ENCODE results near the gene OSBPL6. TPM values are rescaled to one million over a fixed set of nuclear protein-coding genes. Genes with fewer than 3 reads are reported as not detected.

OSBPL6 gene
- polyA plus RNA-seq, 1 donor: 4.6 TPM

DNA sequence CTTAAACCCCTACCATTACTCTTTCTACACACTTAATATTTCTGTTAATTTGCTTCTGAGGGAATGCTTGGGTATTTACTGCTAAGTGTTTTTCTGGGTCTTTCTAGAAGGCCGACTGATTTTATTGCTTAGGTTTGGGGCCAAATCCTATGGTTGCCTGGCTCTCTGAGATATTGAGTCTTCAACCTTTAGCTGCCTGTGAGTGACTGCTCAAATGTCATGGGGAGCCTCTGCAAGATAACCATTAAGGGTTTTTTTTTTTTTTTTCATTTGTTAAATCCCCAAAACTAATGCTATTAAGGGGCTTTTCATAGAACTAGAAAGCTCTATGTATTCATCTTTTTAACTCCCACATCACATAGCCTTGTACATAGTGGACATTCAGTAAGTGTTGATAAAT lies 5.0 kb downstream of the OSBPL6 start:
- no peak for DNase-seq

DNA sequence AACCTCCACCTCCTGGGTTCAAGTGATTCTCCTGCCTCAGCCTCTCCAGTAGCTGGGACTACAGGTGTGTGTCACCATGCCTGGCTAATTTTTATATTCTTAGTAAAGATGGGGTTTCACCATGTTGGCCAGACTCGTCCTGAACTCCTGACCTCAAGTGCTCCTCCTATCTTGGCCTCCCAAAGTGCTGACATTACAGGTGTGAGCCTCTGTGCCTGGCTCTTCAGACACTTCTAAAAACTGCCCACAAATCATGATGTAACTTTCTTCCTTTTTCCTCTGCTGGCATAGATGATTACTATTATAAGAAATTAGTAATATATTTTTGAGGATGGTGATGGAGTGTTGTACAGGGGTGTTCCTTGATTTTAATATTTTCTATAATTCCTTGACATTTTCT lies 6.0 kb downstream of the OSBPL6 start:
- DNase-seq: no peak

DNA sequence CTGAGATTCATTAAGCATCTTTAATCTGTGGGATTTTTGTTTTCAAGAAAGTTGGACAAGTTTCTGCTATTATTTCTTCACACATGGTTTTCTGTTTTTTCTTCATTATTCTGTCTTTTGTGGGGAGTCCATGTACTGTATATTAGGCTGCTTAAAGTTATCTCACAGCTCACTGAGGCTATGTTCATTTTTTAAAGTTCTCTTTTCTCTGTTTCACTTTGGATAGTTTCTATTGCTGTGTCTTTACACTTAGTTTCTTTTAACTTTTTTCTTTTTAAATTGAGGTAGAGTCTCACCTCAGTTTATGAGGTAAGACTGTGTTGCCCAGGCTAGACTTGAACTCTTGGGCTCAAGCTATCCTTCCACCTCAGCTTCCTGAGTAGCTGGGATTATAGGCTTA lies 8.6 kb downstream of the OSBPL6 start:
- DNase-seq: no peak

GRCh38 chr2:178204977-178205376 lies 10.7 kb downstream of the OSBPL6 start:
- no peak for DNase-seq

DNA sequence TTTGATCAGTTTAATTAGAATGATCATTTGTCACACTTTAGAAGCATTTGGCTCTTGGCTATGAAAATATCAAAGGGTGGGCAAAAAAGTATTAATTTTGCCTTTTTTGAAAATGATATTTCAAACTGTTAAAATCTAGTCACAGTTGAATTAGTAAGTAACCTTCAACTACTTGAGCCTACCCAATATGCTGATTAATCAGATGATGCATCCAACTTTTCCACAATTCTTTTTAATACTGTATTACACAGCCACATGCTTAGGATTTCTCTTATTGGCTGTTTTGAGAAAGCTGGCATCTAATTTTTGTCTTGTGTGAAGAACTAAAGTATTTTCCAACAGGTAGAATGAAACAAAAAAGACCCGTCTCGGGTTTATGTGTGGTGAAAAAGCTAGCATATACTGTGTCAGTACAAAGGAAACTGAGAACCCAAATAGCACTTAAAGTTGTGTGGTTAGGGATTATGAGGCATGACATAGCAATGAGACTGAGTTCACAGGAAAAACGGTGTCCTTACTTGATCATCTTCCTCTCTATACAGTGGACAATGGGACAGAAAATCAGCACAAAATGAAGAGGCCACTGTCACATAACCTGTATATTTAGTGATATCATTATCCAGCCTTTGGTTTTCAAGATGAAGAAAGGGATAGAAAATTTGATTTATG lies 11.7 kb downstream of the OSBPL6 start:
- DNase-seq: no peak

DNA sequence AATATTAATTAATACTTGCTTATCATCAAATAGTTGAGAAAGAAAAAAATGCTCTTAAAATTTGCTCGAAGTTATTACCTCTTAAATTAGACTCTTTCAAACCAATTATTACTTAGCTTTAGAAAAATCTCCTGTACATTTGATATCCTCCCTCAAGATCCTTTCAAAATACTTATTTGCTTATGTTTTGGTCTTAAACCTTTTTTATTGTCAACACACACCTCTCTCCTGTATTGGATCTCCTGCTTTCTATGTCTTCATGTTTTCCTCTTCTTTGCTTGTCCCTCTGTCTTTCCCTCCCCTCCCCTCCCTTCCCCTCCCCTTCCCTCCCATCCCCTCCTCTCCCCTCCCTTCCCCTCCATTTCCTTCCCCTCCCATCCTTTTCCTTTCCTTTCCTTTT lies 14.0 kb downstream of the OSBPL6 start:
- DNase-seq: no peak

DNA sequence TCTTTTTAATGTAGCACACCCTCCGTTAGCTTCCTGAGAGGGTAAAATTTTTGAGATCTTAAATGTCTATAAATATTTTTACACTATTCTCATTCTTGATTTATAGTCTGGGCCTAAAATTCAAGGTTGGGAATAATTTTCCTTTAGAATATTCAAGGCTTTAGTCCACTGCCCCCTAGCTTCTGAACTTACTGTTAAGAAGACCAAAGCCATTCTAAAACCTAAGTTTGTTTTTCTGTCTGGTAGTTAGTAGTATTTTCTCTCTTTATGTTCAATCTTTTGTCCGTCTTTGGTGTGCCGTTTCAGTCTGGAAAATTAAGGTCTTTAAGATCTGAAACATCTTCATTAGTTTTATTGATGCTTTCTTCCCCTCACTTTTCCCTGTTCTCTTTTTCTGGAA lies 14.5 kb downstream of the OSBPL6 start:
- no peak for DNase-seq

GRCh38 chr2:178211460-178211859 lies 17.1 kb downstream of the OSBPL6 start:
- DNase-seq: no peak

- DNase-seq: no peak
Measured at GRCh38 chr2:178211943-178212342, 17.6 kb downstream of the OSBPL6 start.

- DNase-seq: no peak
Measured at GRCh38 chr2:178213991-178214390, 19.7 kb downstream of the OSBPL6 start.

- no peak for DNase-seq
Measured at GRCh38 chr2:178219247-178219646, 24.9 kb downstream of the OSBPL6 start.

DNA sequence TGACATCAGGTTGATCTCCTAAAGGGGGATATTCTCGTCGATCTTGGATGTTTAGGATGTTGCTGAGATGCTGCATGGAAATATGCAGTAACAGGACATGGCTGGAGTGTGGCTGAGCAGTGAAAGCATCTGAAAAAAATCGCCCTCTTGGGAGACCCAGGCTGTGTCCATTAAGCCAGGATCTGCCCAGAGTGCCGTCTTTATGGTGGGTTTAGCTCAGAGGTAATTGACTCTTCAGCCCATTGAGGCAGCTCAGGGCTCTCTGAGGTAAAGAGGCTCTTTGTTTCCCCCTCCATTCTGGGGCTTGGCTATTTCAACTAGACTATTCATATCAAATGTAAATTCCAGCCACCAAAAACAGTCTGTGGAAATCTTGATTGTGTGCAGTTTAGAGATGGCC lies 26.5 kb downstream of the OSBPL6 start:
- no peak for DNase-seq

DNA sequence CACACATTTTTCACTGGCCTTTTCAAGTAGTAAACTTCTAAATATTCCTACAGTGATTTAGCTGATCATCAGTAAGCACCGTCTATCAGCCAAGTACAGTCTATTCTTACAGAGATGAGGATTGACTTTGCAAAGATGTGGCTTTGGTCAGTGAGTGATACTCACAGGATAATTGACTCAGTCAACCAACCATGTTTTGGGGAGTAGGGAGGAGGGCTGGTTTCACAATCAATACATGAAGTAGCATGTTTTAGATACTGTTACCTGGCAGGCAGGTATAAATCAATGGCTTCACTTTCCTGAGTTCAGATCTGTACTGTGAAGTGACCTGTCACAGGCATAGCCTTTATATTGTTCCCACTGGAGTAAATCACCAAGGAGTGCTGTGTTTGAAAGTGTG lies 27.2 kb downstream of the OSBPL6 start:
- DNase-seq: no peak

DNA sequence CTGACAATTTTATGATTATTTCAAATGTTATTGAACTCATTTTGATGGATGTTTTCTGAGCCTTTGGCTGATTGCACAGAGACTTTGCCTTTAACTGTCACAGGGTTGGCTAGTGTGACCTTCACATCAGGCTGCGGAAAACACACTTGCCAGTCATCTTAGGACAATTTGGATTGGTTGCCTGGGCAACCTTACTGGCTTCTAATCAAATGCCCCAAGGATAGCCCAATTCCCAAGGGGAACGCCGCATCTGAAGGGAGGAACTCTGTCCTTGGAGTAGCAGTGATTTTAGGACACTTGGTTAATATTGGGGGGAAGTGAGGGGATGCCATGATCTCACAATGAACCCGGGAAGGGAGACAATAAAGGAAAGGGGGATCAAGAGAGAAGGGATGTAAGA lies 29.5 kb downstream of the OSBPL6 start:
- DNase-seq: no peak

- no peak for DNase-seq
Measured at GRCh38 chr2:178225006-178225805, 30.9 kb downstream of the OSBPL6 start.

- no peak for DNase-seq
Measured at GRCh38 chr2:178227187-178227586, 32.9 kb downstream of the OSBPL6 start.

DNA sequence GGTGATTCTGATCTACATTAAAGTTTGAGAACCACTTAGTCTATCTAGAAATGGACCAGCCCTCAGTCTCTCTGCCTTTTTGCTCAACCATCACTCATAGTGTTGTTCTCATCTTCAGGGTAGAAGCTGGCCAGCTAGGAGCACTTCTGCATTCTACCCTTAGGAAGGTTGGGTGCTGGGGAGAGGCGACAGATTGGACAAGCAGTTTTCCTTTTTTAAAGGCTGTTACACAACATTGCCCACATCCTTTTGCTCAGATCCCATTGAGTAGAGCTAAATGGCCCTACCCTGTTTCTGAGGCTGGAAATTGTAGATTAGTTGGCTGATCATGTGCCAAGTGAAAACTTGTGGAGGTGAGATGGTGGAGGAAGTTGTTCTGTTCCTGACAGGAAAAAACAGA lies 35.6 kb downstream of the OSBPL6 start:
- DNase-seq: no peak

DNA sequence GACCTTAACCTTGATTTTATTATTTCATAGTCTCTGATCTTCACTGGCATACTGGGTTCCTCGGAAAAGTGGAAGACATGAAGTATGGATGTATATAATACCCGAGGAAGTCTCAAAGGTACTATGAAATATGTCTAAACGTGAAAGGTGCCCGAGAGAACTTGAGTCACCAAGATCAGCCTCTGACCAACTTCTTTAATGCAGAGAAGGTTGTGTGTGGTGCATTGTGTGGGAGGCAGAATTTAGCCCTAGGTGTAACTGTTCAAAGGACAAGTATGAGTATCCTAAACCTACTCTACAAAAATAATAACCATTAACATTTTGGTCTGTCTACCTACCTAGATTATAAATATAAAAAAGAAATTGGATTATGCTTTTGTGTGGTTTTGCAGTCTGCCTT lies 36.1 kb downstream of the OSBPL6 start:
- DNase-seq: no peak

DNA sequence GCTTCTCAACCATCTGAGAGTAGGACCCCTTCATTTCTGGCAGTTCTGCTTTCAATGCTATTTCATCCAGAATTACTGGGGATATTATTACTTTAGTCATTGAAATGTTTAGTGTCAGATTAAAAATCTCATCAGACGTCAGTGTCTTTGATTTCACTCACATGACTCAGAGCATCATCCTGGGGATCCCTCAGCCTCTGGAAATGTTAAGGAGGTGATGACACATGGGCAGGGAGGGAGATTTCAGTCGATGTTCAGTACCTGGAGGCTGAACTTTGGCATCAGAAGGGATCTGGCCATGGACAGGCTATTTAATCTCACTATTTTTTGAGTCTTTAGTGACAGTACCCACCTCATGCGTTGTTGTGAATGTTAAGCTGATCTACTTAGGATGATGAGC lies 39.1 kb downstream of the OSBPL6 start:
- DNase-seq: no peak

GRCh38 chr2:178234648-178235047 lies 40.3 kb downstream of the OSBPL6 start:
- DNase-seq: no peak

DNA sequence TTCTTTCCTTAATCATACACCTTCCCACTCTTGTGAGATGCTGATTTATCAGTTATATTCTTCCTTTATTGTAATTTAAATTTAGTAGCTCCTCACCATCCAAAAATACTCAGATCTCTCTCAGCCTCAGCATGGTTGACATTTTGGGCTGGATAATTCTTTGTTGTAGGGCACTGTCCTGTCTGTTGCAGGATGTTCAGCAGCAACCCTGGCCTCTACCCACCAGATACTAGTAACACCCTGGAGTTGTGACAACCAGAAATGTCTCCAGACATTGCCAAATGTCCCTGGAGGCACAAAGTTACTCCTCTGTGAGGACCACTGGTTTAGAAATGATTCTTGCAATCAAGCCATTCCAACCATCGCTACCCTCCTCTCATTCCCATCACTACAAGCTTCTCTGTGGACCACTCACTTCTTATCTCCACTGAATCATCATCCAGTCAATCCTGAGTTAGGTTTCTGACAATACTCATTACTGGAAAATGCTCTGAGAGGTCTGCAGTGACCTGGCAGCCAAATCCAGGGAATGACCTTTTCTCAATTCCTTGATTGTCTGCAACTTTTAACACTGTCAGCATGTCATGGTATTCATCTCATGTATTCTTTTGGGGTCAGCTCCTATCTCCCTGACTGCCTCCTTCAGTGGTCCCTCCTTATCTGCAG lies 43.3 kb downstream of the OSBPL6 start:
- no peak for DNase-seq

GRCh38 chr2:178238154-178238521 lies 43.8 kb downstream of the OSBPL6 start:
- DNase-seq: no peak

- DNase-seq: no peak
Measured at GRCh38 chr2:178238750-178239149, 44.4 kb downstream of the OSBPL6 start.
